ENCODE measurements around the gene SYT5. TPM values are rescaled to one million over a fixed set of nuclear protein-coding genes. Genes with fewer than 3 reads are reported as not detected.

The SYT5 gene
- total and polyA plus RNA-seq, 2 donors (not counting 3 experiments of a cell fraction or from before 2014, with no cell fraction given) = 0.42 TPM; not detected in 1

DNA sequence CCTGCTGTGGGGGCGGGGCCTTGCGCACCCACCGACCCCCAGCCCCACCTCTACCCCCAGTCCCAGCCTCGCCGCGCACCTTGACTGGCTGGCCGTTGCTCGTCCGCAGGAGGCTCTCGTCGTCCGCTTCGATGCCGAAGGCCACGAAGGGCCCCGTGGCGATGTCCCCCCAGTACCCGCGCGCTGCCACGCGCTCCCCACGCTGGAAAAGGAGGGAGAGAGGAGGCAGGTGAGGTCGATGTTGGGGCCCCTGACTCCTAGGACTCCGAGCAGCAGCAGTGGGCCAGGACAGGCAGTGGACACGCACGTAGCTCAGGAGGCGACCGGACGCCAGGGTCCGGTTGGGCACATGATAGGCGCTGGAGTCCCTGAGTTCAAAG is 19.1 kb downstream of the SYT5 start:
- Histone ChIP-seq H3K27ac (ENCODE audit: insufficient read depth, low read depth, low read length) (no peak overlapping the region), H3K4me2 (ENCODE audit: insufficient read depth, low read length) (no peak overlapping the region), H3K9me3 (replicated peaks; ENCODE audit: control insufficient read depth, insufficient read depth, low read length) (no peaks in the 10 kb centered on the region), H3K4me3 (replicated peaks in 1 of 3; ENCODE audit: insufficient read depth in 1 of 3, low read depth in 1 of 3, low read length in 3 of 3) (no peak overlapping the region), H4K20me1 (replicated peaks; ENCODE audit: control insufficient read depth, extremely low read depth, insufficient read depth, low read length) (no peaks in the 10 kb centered on the region), H3K4me1 (ENCODE audit: control insufficient read depth, extremely low read depth, insufficient read depth, low read length) (no peaks in the 10 kb centered on the region), H3K9ac (replicated peaks; ENCODE audit: extremely low read depth, insufficient read depth, low read length) (no peak overlapping the region), H3K79me2 (ENCODE audit: control insufficient read depth, insufficient read depth, low read length) (no peaks in the 10 kb centered on the region), H2AFZ (ENCODE audit: low read depth, low read length) (no peak overlapping the region), H3K36me3 (ENCODE audit: control insufficient read depth in 2 of 2, extremely low read depth in 1 of 2, insufficient read depth in 2 of 2, low read length in 2 of 2) (no peaks in the 10 kb centered on the region), H3K27me3 (ENCODE audit: control insufficient read depth in 2 of 2, insufficient read depth in 2 of 2, low read length in 2 of 2) (peaks cover 13 to 15% of the 10 kb centered on the region in 2 experiments), H3K9me1 (replicated peaks; ENCODE audit: control insufficient read depth, extremely low read depth, insufficient read depth, low read length) (no peaks in the 10 kb centered on the region)
- ChIA-PET POLR2A (no interaction called here), CTCF (interaction anchor here (0.6 to 4.6 kb wide), 27 partner anchors 8 to 486 kb away, joined by 3 to 64 read pairs (median 4); partner anchors contain the start of genes KMT5C, TMEM238 and UBE2S)
- intact Hi-C loops (cut with micrococcal nuclease) = loop anchor here (1.0 kb wide), 3 partner anchors 20 to 98 kb away; partner anchors contain the start of gene PPP6R1
- dilution Hi-C loops (cut with MboI; ENCODE audit: extremely low pct_ligation_motif_present, low sequenced_read_pairs) = no loop called here
- TF ChIP-seq JUN (IDR thresholded peaks at IDR 0.05; ENCODE audit: borderline replicate concordance, insufficient read depth, insufficient read length, low read depth) (no peak), MYC (IDR thresholded peaks at IDR 0.05; ENCODE audit: low read depth, low read length) (no peak), POLR2AphosphoS5 (IDR thresholded peaks at IDR 0.05; ENCODE audit: insufficient read depth, low read depth, low read length) (no peak), POLR2A (IDR thresholded peaks at IDR 0.05; ENCODE audit: low read depth, low read length) (no peak), CTCF (IDR thresholded peaks at IDR 0.05; ENCODE audit: extremely low read depth in 1 of 2, insufficient read depth in 1 of 2, low read depth in 1 of 2, low read length in 2 of 2) (no peak), GATA2 (IDR thresholded peaks at IDR 0.05; ENCODE audit: insufficient read depth, insufficient read length, low read depth, low read length) (no peak), EZH2 (IDR thresholded peaks at IDR 0.05; ENCODE audit: borderline replicate concordance, low read depth, low read length, severe bottlenecking) (no peak), FOS (IDR thresholded peaks at IDR 0.05; ENCODE audit: borderline replicate concordance, insufficient read depth, low read length) (no peak)
- TF ChIP-seq, protein P1, sequence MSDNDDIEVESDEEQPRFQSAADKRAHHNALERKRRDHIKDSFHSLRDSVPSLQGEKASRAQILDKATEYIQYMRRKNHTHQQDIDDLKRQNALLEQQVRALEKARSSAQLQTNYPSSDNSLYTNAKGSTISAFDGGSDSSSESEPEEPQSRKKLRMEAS (IDR thresholded peaks at IDR 0.05; ENCODE audit: insufficient read depth, insufficient read length) = no peak
- BruUV-seq (replicated peaks) = no TSS peak
- DNase-seq (ENCODE audit: low read depth, low spot score) (no peak), FAIRE-seq (no peak)

Measured in endothelial cell of umbilical vein (primary cell).